Loucy (cell line): ENCODE results near the gene GALNT3.

Experiments used
- CTCF ChIP-seq: fragments of 200-600 bp; sonication (generic); conservative IDR thresholded peaks from 2 replicates; pipeline ENCODE4 v1.5.1; 2014; ENCODE audit warnings: mild to moderate bottlenecking, antibody characterized with exemption, low read length
- EZH2phosphoT487 ChIP-seq: fragments of 200-600 bp; IDR thresholded peaks from 2 replicates; pipeline ENCODE4 v1.6.1; 2018; ENCODE audit warnings: antibody characterized with exemption, mild to moderate bottlenecking, moderate library complexity, borderline replicate concordance

DNA sequence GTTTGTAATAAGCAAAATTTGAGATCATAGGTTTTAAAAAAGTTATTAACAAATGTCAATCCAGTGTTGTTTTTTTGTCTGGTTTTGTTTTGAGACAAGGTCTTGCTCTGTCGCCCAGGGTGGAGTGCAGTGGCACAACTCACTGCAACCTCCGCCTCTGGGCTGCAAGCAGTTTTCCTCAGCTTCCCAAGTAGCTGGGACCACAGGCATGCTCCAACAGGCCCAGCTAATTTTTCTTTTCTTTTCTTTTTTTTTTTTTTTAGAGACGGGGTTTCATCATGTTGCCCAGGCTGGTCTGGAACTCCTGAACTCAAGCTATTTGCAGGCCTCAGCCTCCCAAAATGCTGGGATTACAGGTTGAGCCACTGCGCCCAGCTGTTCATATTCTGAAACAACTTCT is 31.3 kb downstream of the GALNT3 start:
- no peak for TF ChIP-seq CTCF
- no peak for TF ChIP-seq EZH2phosphoT487
